Fibroblast of villous mesenchyme (primary cell): ENCODE measurements around the gene LRP5. TPM values are rescaled to one million over a fixed set of nuclear protein-coding genes. Genes with fewer than 3 reads are reported as not detected.
"Not testable (repeated sequence)": the region's sequence is repeated elsewhere in the genome, so short reads cannot be mapped to it uniquely, and the experiment has no call there.

Experiments used
- DNase-seq: peaks from one replicate; pipeline ENCODE4 v3.0.0-alpha.2; 2010; ENCODE audit warnings: low read depth
- H3K4me3 ChIP-seq: 2 replicates; pipeline ENCODE4 v1.5.1; 2011; ENCODE audit warnings: low read depth, mild to moderate bottlenecking, low read length
- CTCF ChIP-seq: IDR thresholded peaks from 2 replicates; pipeline ENCODE4 v1.5.1; 2012; ENCODE audit warnings: low read depth, mild to moderate bottlenecking, low read length; ENCODE audit not compliant: insufficient read depth
- total RNA-seq: library from RNA; depleted of rRNA; stranded (reverse); fragments of >200 nt; gene quantifications from 2 replicates; pipeline ENCODE4 v1.2.3, GENCODE V29; 2012

The LRP5 gene
- total RNA-seq, 1 donor = 31.5 TPM

- TF ChIP-seq CTCF = no peak
- H3K4me3 ChIP-seq = no peak overlapping the region
- DNase-seq = no peak
Measured at GRCh38 chr11:68425866-68426380, 113.5 kb downstream of the LRP5 start.

GRCh38 chr11:68429661-68430060, 117.3 kb downstream of the LRP5 start:
- TF ChIP-seq CTCF = no peak
- no peak overlapping the region for H3K4me3 ChIP-seq
- DNase-seq = no peak

GRCh38 chr11:68430384-68430783, 118.0 kb downstream of the LRP5 start:
- TF ChIP-seq CTCF = no peak
- H3K4me3 ChIP-seq = no peak overlapping the region
- no peak for DNase-seq

- no peak for DNase-seq
- TF ChIP-seq CTCF = no peak
Measured at GRCh38 chr11:68430801-68431200, 118.4 kb downstream of the LRP5 start.

GRCh38 chr11:68431984-68432645, 119.7 kb downstream of the LRP5 start:
- TF ChIP-seq CTCF = no peak
- DNase-seq = no peak
- H3K4me3 ChIP-seq = no peak overlapping the region

More at GRCh38 chr11:68430801-68431200, 118.4 kb downstream of the LRP5 start:
- no peak overlapping the region for H3K4me3 ChIP-seq

- TF ChIP-seq CTCF = no peak
- DNase-seq = no peak
- H3K4me3 ChIP-seq = no peak overlapping the region
Measured at GRCh38 chr11:68432874-68433273, 120.5 kb downstream of the LRP5 start.

GRCh38 chr11:68433541-68433940, 121.2 kb downstream of the LRP5 start:
- no peak for TF ChIP-seq CTCF
- no peak overlapping the region for H3K4me3 ChIP-seq
- no peak for DNase-seq

GRCh38 chr11:68434159-68434558, 121.8 kb downstream of the LRP5 start:
- H3K4me3 ChIP-seq, DNase-seq: not testable (repeated sequence)
